ENCODE results near the gene PLEKHG7. TPM values are rescaled to one million over a fixed set of nuclear protein-coding genes. Genes with fewer than 3 reads are reported as not detected.
A peak's percentile ranks its signal among the peaks of the same experiment; 100 is the strongest.
"Not testable (repeated sequence)": the region's sequence is repeated elsewhere in the genome, so short reads cannot be mapped to it uniquely, and the experiment has no call there.

The PLEKHG7 gene
- total RNA-seq, 1 donor from 2014 or later = not detected

- no peaks in the 10 kb centered on the region for H3K9me3 Mint-ChIP-seq
- peak overlapping the region; percentile 64 for H3K27ac Mint-ChIP-seq
- H3K36me3 Mint-ChIP-seq = peaks cover 8% of the 10 kb centered on the region
- H3K27me3 Mint-ChIP-seq = no peaks in the 10 kb centered on the region
- DNase-seq (ENCODE audit: extremely low spot score, unreplicated experiment) = no peak
- no peak overlapping the region for H3K4me3 Mint-ChIP-seq
- TF ChIP-seq, protein P1, sequence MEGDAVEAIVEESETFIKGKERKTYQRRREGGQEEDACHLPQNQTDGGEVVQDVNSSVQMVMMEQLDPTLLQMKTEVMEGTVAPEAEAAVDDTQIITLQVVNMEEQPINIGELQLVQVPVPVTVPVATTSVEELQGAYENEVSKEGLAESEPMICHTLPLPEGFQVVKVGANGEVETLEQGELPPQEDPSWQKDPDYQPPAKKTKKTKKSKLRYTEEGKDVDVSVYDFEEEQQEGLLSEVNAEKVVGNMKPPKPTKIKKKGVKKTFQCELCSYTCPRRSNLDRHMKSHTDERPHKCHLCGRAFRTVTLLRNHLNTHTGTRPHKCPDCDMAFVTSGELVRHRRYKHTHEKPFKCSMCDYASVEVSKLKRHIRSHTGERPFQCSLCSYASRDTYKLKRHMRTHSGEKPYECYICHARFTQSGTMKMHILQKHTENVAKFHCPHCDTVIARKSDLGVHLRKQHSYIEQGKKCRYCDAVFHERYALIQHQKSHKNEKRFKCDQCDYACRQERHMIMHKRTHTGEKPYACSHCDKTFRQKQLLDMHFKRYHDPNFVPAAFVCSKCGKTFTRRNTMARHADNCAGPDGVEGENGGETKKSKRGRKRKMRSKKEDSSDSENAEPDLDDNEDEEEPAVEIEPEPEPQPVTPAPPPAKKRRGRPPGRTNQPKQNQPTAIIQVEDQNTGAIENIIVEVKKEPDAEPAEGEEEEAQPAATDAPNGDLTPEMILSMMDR (conservative IDR thresholded peaks at IDR 0.05) = peak; percentile 80
- peaks cover 16% of the 10 kb centered on the region for H3K4me1 Mint-ChIP-seq (ENCODE audit: unreplicated experiment)
Measured at GRCh38 chr12:92784797-92785562, 82.2 kb downstream of the PLEKHG7 start.

DNA sequence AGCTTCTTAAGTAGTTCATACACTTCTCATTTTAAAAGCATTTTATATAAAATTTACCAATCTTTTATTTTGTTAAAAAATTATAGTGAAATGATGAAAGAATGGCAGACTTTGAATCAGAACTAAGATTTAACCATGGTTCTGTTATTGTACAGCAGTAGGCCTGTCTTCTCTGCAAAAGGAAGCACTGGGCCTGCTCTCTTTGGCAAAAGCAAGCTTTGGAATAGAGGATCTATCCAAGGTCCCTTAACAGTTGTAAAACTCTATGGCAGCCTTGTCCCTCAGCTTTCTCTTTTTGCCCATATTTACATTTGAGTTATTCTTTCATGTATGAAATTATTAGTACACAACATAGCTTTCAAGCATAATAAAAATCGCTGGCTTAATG lies 82.8 kb downstream of the PLEKHG7 start:
- no peak overlapping the region for H3K4me3 Mint-ChIP-seq
- H3K27me3 Mint-ChIP-seq = no peaks in the 10 kb centered on the region
- peaks cover 13% of the 10 kb centered on the region for H3K36me3 Mint-ChIP-seq
- TF ChIP-seq, protein P1 (conservative IDR thresholded peaks at IDR 0.05) = no peak
- no peak for DNase-seq (ENCODE audit: extremely low spot score, unreplicated experiment)
- H3K9me3 Mint-ChIP-seq = no peaks in the 10 kb centered on the region
- H3K27ac Mint-ChIP-seq = no peak overlapping the region
- H3K4me1 Mint-ChIP-seq (ENCODE audit: unreplicated experiment) = peaks cover 16% of the 10 kb centered on the region

DNA sequence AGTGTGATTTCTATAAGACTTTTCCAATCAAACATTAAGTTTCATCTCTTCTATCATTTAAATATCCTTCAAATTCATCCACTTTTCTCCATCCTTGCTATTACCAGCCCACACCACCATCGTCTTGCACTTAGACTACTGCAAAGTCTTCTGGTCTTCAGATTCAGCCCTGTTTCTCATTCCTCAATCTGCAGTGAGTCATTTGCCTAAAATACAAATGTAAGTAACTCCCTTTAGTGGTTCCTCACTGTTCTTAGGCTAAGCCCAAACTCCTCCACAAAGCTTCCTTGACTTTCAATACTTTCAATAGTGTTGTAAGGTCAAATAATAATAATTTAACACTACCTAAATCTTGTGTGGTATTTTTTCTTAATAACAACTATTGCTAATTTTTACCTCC lies 83.3 kb downstream of the PLEKHG7 start:
- TF ChIP-seq, protein P1 (conservative IDR thresholded peaks at IDR 0.05) = no peak
- H3K27ac Mint-ChIP-seq = no peak overlapping the region
- no peak for DNase-seq (ENCODE audit: extremely low spot score, unreplicated experiment)
- H3K4me1 Mint-ChIP-seq (ENCODE audit: unreplicated experiment) = peaks cover 16% of the 10 kb centered on the region
- H3K9me3 Mint-ChIP-seq = no peaks in the 10 kb centered on the region
- no peak overlapping the region for H3K4me3 Mint-ChIP-seq
- H3K36me3 Mint-ChIP-seq = peaks cover 14% of the 10 kb centered on the region
- no peaks in the 10 kb centered on the region for H3K27me3 Mint-ChIP-seq

GRCh38 chr12:92794356-92794755 lies 91.6 kb downstream of the PLEKHG7 start:
- DNase-seq (ENCODE audit: extremely low spot score, unreplicated experiment); H3K27ac Mint-ChIP-seq; H3K4me1 Mint-ChIP-seq (ENCODE audit: unreplicated experiment); H3K27me3 Mint-ChIP-seq; H3K9me3 Mint-ChIP-seq; H3K4me3 Mint-ChIP-seq: not testable (repeated sequence)
- H3K36me3 Mint-ChIP-seq = peaks cover 30% of the 10 kb centered on the region

DNA sequence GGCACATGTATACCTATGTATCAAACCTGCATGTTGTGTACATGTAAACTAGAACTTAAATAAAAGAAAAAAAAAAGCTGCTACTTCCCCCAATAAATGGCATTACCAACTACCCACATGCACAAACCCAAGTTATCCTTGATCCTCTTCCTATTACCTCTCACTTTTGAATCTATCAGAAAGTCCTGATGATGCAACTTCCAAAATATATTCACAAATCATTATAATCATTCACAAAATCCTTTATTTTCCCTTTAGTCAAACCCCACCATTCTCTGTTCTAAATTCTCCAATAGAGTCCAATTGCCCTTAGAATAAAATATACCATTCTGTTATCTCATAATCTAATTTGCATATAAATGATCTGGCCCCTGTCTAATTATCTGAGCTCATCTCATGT lies 92.0 kb downstream of the PLEKHG7 start:
- Mint-ChIP-seq H3K4me3 (no peak overlapping the region), H3K4me1 (ENCODE audit: unreplicated experiment) (no peaks in the 10 kb centered on the region), H3K27ac (no peak overlapping the region), H3K36me3 (peaks cover 30% of the 10 kb centered on the region), H3K9me3 (peaks cover 5% of the 10 kb centered on the region), H3K27me3 (no peaks in the 10 kb centered on the region)
- TF ChIP-seq, protein P1 (conservative IDR thresholded peaks at IDR 0.05) = no peak
- no peak for DNase-seq (ENCODE audit: extremely low spot score, unreplicated experiment)

GRCh38 chr12:92796650-92797049 lies 93.9 kb downstream of the PLEKHG7 start:
- TF ChIP-seq, protein P1 (conservative IDR thresholded peaks at IDR 0.05) = no peak
- Mint-ChIP-seq H3K4me3 (no peak overlapping the region), H3K27ac (no peak overlapping the region), H3K4me1 (ENCODE audit: unreplicated experiment) (no peaks in the 10 kb centered on the region), H3K36me3 (peaks cover 24% of the 10 kb centered on the region), H3K9me3 (peaks cover 5% of the 10 kb centered on the region), H3K27me3 (no peaks in the 10 kb centered on the region)
- no peak for DNase-seq (ENCODE audit: extremely low spot score, unreplicated experiment)

Measured in type B pancreatic cell (in vitro differentiated cells).